ENCODE data around the gene MEX3A.

GRCh38 chr1:156108057-156108456, 25.8 kb upstream of the MEX3A start:
- TF ChIP-seq CTCF (IDR thresholded peaks at IDR 0.05) (no peak), POLR2A (IDR thresholded peaks at IDR 0.05) (no peak)
